Middle frontal gyrus (tissue), 1 donor: ENCODE measurements around the gene GCDH.
A peak's percentile ranks its signal among the peaks of the same experiment; 100 is the strongest.
"Not testable (repeated sequence)": the region's sequence is repeated elsewhere in the genome, so short reads cannot be mapped to it uniquely, and the experiment has no call there.

Source experiments
- DNase-seq: peaks from one replicate; pipeline ENCODE4 v3.0.0-alpha.2; 2015; ENCODE audit warnings: low spot score; ENCODE audit errors: extremely low spot score

GCDH gene

GRCh38 chr19:12872941-12873890 lies 17.7 kb upstream of the GCDH start:
- no peak for DNase-seq

GRCh38 chr19:12873891-12874745 lies 16.8 kb upstream of the GCDH start:
- no peak for DNase-seq

- DNase-seq: no peak
Observed at GRCh38 chr19:12875086-12875485, 15.9 kb upstream of the GCDH start.

DNA sequence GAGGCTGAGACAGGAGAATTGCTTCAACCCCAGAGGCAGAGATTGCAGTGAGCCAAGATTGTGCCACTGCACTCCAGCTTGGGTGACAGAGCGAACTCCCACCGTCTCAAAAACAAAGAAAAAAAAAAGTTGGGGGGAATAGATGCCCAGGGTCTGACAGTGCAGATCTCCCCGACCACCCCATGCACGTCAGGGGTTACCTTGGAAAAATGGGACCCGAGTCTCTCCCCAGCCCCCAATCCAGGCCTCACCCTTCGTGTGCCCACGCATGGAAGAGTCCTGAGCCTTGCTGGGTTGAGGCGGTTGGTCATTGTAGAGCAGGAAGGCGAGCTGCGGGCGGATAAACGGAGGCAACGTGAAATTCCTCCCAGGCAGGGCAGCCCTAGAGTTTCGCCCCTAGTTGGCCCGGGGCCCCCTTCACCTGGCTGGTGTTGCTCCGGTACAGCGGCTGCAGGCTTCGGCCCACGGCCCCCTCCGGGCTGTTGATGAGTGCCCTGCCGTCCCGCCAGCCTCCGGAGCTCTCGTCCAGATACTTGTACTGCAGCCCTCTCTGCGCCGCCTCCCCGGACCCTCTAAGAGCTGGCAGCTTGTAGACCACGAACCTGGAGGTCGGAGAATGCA lies 10.3 kb upstream of the GCDH start:
- DNase-seq: no peak

- peak; percentile 78 for DNase-seq
Observed at GRCh38 chr19:12881172-12881808, 9.7 kb upstream of the GCDH start, which contains the start of gene DNASE2. TSS of gene DNASE2 (minus strand) at chr19:12881449. CDS start at chr19:12881375, 74 bp downstream.

GRCh38 chr19:12882589-12882988 lies 8.4 kb upstream of the GCDH start:
- no peak for DNase-seq

- no peak for DNase-seq
Observed at GRCh38 chr19:12884202-12884601, 6.8 kb upstream of the GCDH start.

DNA sequence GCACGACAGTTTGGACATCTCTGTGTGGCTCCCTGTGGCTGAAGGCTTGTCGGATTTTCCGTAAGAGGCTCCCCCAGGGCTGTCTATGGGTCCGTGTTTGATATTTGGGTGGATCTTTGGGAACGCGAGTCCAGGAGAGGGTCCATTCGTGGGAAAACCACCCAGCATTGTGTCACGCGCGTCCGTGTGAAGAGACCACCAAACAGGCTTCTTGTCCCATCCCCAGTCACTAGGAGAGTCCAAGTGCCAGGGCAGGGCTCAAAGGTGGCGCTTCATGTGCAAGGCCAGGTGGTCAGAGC lies 6.4 kb upstream of the GCDH start:
- DNase-seq: no peak

GRCh38 chr19:12884926-12885748 lies 5.8 kb upstream of the GCDH start:
- DNase-seq: no peak

DNA sequence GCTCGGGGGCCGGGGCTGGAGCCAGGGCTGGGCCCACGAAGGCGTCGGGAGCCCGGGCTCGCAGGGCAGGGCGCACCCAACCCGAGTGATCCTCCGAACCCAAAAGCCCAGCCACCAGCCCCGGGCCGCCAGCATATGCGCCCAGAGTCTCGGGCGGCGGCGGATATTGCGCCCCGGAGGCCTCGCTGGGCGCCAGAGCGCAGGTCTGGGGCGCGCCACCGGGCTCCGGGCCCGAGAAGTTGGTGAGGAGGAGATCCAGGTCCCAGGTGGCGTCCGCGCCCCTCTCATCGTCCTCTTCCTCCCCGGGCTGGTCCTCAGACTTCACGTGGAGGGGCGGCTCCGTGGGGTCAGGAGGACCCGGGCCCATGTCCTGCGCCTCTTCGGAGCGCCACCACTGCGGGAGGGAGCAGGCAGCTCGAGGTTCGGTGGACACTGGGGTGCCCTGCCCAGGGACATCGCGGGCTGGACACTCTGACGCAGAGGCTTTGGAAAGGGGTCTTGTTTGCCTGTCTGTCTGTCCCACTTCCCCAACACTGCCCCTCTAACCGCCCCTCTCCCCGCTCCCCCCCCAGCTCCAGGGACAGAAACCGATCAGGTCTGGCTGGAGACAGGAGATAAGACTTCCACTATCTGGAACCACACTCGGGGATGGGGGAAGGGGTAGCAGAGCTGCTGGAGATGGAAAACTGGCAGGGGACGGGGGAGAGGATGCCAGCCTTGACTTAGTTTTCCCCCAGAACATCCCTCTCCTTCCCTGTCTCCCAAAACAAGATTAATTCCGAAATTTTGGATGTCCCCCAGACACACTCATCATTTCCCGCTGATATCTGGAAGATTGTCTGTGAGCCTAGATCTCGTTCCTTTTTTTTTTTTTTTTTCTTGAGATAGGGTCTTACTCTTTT lies 5.0 kb upstream of the GCDH start:
- DNase-seq: no peak

GRCh38 chr19:12886651-12886968 lies 4.3 kb upstream of the GCDH start:
- DNase-seq: no peak

- DNase-seq: no peak
Observed at GRCh38 chr19:12886969-12887747, 3.8 kb upstream of the GCDH start, which contains the start of gene KLF1. TSS of gene KLF1 (minus strand) at chr19:12887201. CDS start at chr19:12887140, 61 bp downstream.

- DNase-seq: no peak
Observed at GRCh38 chr19:12888006-12888603, 2.9 kb upstream of the GCDH start.

- not testable (repeated sequence) for DNase-seq
Observed at GRCh38 chr19:12890299-12890786, 617 bp upstream of the GCDH start.

DNA sequence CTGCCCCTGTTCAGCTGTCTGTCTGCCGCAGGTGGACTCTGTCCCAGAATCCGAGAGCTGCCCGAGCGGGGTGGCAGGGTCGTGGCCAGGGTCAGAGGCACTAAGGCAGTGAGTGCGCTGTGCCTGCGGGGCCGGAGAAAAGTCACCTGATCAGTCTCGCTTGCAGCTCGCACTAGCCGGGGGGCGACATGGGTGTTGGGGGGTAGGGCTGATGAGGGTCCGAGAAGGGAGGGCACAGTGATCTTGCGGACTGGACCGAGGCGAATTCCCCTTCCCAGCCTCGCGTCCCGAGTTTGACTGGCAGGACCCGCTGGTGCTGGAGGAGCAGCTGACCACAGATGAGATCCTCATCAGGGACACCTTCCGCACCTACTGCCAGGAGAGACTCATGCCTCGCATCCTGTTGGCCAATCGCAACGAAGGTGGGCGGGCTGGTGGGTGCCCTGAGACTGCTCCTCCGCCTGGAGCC lies 627 bp downstream of the GCDH start:
- no peak for DNase-seq

DNA sequence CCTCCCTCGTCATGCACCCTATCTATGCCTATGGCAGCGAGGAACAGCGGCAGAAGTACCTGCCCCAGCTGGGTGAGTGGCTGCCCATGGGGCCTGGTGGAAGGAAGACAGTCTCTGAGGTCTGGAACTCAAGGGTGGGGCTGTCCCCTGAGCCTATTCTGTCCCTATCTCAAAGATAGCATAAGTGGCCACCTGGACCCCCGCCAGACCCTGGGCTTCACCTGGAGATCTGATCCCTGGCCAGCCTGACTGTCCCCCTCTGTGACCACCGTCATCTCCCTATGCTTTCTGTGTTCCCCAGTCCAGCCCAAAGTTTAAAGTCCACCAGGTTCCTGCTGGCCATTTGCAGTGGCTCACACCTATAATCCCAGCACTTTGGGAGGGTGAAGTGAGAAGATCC lies 2.6 kb downstream of the GCDH start:
- DNase-seq: no peak

DNA sequence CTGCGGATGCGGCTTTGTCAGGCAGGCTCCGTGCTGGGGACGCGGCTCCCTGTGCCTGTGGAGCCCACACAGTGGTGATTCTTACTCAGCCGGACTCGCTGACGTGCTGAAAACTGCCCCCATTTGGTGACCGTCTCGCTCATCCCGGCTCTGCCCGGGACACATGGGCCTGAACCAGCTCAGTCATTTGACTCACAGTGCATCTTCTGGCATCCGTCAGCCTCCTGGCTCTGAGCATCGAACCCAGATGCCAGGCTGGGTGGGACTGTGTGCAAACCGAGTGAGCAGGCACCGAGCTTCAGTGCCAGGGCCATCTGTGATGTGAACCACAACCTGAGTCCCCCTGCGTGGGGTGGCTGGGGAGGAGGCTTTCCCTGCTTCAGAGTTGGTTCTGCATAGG lies 5.5 kb downstream of the GCDH start:
- no peak for DNase-seq

DNA sequence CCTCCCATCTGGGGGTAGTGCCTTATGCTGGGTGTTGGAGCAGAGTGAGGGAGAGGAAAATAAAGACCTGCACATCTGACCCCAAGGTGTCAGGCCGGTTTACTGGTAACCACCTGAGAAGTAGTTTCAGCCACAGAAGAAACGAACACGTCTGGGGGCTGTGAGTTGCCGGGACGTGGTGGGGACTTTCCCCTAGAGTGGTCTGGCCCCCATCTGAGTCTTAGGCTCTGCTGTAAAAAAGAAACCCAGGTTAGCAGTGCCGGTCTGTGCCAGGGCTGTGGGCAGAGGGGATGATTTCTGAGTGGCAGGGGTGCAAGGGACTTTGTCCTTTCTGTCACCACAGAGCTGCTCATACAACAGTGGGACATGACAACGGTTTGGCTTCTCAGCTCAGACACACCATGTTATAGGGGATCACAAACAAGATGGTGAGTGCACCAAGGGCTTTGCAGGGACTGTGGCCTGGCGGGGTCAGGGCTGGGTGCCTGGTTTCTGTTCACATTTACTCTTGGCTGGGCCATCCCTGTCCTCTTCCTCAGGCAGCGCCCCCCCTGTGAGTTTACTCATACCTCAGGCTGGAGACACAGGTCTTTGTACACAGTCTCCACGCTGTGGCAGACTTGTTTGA lies 9.0 kb downstream of the GCDH start:
- DNase-seq: no peak
